ENCODE measurements around the gene CREM. TPM values are rescaled to one million over a fixed set of nuclear protein-coding genes. Genes with fewer than 3 reads are reported as not detected.

Gene CREM
- total RNA-seq, 1 donor from 2014 or later, result 42.8 TPM

- no peak for TF ChIP-seq CTCF (IDR thresholded peaks at IDR 0.05; ENCODE audit: unreplicated experiment)
- Mint-ChIP-seq H3K27me3 (ENCODE audit: unreplicated experiment) (no peaks in the 10 kb centered on the region), H3K4me1 (ENCODE audit: unreplicated experiment) (no peaks in the 10 kb centered on the region), H3K27ac (ENCODE audit: unreplicated experiment) (no peak overlapping the region), H3K4me3 (ENCODE audit: unreplicated experiment) (no peak overlapping the region), H3K36me3 (ENCODE audit: low read depth, unreplicated experiment) (peaks cover 5% of the 10 kb centered on the region), H3K9me3 (ENCODE audit: unreplicated experiment) (no peaks in the 10 kb centered on the region)
- DNase-seq (ENCODE audit: low spot score), result no peak
These were observed 58.0 kb downstream of the CREM start for GRCh38 chr10:35184527-35185171.

GRCh38 chr10:35185260-35186034 lies 58.8 kb downstream of the CREM start:
- Mint-ChIP-seq H3K36me3 (ENCODE audit: low read depth, unreplicated experiment) (peaks cover 5% of the 10 kb centered on the region), H3K27ac (ENCODE audit: unreplicated experiment) (peak overlapping the region; percentile 26), H3K4me3 (ENCODE audit: unreplicated experiment) (no peak overlapping the region), H3K27me3 (ENCODE audit: unreplicated experiment) (no peaks in the 10 kb centered on the region), H3K4me1 (ENCODE audit: unreplicated experiment) (no peaks in the 10 kb centered on the region), H3K9me3 (ENCODE audit: unreplicated experiment) (no peaks in the 10 kb centered on the region)
- no peak for DNase-seq (ENCODE audit: low spot score)
- no peak for TF ChIP-seq CTCF (IDR thresholded peaks at IDR 0.05; ENCODE audit: unreplicated experiment)

DNA sequence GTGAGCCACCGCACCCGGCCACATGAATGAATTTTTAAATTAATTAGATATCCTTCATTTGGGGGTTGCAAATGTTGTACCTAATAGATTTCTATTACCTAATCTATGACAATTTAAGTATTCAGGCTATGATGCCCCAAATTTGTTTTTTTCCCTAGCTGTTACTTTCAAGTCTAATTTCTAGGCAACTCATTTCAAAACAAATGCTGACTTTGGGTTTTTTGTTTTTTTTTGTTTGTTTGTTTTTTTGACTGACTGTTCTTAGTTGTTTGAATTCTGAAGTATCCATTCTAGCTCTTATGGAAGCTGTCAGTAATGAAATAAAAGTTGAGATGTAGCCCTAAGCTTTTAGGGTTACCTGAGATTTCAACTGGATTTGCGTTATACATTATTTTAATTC lies 62.3 kb downstream of the CREM start:
- Mint-ChIP-seq H3K36me3 (ENCODE audit: low read depth, unreplicated experiment) (peaks cover 7% of the 10 kb centered on the region), H3K9me3 (ENCODE audit: unreplicated experiment) (no peaks in the 10 kb centered on the region), H3K4me3 (ENCODE audit: unreplicated experiment) (no peak overlapping the region), H3K27ac (ENCODE audit: unreplicated experiment) (no peak overlapping the region), H3K4me1 (ENCODE audit: unreplicated experiment) (peaks cover 23% of the 10 kb centered on the region), H3K27me3 (ENCODE audit: unreplicated experiment) (peaks cover 1% of the 10 kb centered on the region)
- TF ChIP-seq CTCF (IDR thresholded peaks at IDR 0.05; ENCODE audit: unreplicated experiment), result no peak
- DNase-seq (ENCODE audit: low spot score), result no peak

DNA sequence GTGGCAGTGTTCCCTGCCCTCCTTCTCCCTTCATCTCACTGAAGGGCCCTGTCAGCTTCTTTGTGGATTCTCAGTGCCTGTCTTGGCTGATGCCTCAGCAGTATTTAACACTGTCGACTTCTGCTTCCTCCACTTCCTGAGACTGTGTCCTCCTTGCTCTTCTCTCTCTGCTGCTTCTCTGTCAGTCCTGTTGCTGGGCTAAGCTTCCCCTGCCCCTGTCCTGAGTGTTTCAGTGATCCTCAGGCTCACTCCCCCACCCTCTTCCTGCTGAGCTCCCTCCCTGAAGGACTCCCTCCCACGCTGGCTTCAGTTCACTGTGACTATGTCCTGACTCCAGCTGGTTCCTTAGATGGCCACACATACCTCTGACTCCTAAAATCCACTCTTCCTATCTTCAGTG lies 64.9 kb downstream of the CREM start:
- peaks cover 5% of the 10 kb centered on the region for H3K27me3 Mint-ChIP-seq (ENCODE audit: unreplicated experiment)
- H3K4me1 Mint-ChIP-seq (ENCODE audit: unreplicated experiment), result peaks cover 36% of the 10 kb centered on the region
- H3K36me3 Mint-ChIP-seq (ENCODE audit: low read depth, unreplicated experiment), result peaks cover 7% of the 10 kb centered on the region
- no peak for DNase-seq (ENCODE audit: low spot score)
- TF ChIP-seq CTCF (IDR thresholded peaks at IDR 0.05; ENCODE audit: unreplicated experiment), result no peak
- H3K4me3 Mint-ChIP-seq (ENCODE audit: unreplicated experiment), result no peak overlapping the region
- H3K9me3 Mint-ChIP-seq (ENCODE audit: unreplicated experiment), result no peaks in the 10 kb centered on the region
- H3K27ac Mint-ChIP-seq (ENCODE audit: unreplicated experiment), result peak overlapping the region; percentile 59

DNA sequence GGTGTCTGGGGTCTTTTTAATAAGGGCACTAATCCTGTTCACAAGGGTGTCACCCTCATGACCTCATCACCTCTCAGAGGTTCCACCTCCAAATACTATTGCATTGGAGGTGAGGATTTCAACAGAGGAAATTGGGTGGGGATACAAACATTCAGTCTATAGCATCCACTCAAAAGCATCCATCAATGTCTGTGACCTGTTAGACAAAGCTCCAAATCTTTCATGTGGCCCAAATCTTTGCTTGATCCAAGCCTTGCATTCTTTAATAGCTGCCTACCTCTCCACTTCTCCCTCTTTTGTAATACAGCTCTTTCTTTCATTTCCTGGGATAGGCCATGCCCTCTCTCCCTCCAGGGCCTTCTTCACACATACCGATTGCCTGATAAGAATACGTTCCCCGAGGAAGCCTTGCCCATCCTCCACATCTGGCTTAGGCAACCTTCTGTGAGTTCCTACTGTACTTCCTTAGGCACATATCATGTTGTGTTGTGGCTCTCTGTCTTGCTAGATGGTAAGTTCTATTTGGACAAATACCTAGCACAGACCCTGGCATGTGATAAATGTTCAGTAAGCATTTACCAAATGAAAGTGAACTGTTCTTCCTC lies 66.1 kb downstream of the CREM start:
- no peaks in the 10 kb centered on the region for H3K9me3 Mint-ChIP-seq (ENCODE audit: unreplicated experiment)
- peaks cover 36% of the 10 kb centered on the region for H3K4me1 Mint-ChIP-seq (ENCODE audit: unreplicated experiment)
- H3K36me3 Mint-ChIP-seq (ENCODE audit: low read depth, unreplicated experiment), result peaks cover 7% of the 10 kb centered on the region
- H3K27me3 Mint-ChIP-seq (ENCODE audit: unreplicated experiment), result peaks cover 5% of the 10 kb centered on the region
- DNase-seq (ENCODE audit: low spot score), result no peak
- H3K27ac Mint-ChIP-seq (ENCODE audit: unreplicated experiment), result peak overlapping the region; percentile 2
- TF ChIP-seq CTCF (IDR thresholded peaks at IDR 0.05; ENCODE audit: unreplicated experiment), result no peak
- H3K4me3 Mint-ChIP-seq (ENCODE audit: unreplicated experiment), result peak overlapping the region; percentile 53

All from endothelial cell (in vitro differentiated cells).